ENCODE results near the gene FAP.

The FAP gene, protein sequence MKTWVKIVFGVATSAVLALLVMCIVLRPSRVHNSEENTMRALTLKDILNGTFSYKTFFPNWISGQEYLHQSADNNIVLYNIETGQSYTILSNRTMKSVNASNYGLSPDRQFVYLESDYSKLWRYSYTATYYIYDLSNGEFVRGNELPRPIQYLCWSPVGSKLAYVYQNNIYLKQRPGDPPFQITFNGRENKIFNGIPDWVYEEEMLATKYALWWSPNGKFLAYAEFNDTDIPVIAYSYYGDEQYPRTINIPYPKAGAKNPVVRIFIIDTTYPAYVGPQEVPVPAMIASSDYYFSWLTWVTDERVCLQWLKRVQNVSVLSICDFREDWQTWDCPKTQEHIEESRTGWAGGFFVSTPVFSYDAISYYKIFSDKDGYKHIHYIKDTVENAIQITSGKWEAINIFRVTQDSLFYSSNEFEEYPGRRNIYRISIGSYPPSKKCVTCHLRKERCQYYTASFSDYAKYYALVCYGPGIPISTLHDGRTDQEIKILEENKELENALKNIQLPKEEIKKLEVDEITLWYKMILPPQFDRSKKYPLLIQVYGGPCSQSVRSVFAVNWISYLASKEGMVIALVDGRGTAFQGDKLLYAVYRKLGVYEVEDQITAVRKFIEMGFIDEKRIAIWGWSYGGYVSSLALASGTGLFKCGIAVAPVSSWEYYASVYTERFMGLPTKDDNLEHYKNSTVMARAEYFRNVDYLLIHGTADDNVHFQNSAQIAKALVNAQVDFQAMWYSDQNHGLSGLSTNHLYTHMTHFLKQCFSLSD

DNA sequence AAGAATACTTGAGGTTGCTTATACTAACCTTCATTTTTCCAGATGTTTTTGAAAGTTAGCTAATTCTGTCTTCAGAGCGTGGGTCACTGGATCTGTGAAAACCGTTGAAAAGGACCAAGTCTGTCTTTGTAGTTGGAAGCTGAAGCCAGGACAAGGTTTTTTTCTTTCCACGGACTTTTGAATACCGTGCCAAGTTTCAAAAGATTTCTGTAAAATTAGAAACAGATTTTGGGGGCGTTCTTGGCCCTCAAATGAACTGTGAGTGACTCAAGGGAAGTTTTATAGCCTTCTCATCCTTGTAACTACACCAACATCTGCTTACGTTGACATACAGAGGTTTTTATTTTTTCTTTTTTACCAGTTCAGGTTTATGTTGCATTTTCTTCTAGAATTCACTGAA is at the start of gene FAP:
Gene FAP (minus strand): TSS at position 152 of the 400 bp plus-strand sequence. CDS start 118 bp downstream, at position 34.
- DNase-seq = no peak

GRCh38 chr2:162291748-162292147 is 48.5 kb upstream of the FAP start:
- no peak for DNase-seq

GRCh38 chr2:162282765-162283425 is 39.6 kb upstream of the FAP start:
- DNase-seq = no peak

GRCh38 chr2:162280654-162281053 is 37.4 kb upstream of the FAP start:
- DNase-seq = no peak

DNA sequence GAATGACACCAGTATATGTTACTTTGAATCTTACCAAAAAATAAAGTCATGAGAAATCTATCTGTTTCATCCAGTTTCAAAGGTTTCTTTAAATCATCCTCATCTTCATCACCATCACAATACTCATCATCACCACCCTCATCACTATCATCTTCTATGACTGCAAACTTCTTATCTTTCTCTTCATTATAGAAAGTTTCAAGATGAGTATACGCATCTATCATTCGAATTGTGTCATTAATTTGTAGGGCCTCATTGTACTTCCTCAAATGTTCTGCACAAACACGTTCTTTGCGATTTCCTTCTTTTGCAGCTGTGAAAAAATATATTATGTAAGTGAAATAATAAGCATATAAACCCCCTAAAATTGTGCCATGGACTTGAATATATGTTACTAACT is 34.1 kb upstream of the FAP start:
- no peak for DNase-seq

DNA sequence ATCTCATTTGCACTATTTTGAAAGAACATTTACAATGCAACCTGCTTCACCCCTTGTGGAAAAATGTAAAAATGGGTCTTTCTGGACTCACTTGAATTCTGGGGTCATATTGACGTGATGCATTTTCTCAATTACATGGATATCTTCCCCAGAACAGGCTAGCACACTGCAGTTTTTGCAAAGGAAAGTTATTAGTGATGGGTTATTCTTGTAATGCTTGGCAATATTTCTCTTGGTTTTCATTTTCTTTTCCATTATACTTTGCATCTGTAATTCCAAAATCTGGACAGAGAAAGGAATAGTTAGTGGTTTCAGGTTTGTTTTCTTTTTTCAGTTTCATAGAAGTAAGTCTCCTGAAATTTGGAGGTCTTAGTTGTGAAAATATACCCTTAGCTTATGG is 24.8 kb upstream of the FAP start:
- DNase-seq = no peak

DNA sequence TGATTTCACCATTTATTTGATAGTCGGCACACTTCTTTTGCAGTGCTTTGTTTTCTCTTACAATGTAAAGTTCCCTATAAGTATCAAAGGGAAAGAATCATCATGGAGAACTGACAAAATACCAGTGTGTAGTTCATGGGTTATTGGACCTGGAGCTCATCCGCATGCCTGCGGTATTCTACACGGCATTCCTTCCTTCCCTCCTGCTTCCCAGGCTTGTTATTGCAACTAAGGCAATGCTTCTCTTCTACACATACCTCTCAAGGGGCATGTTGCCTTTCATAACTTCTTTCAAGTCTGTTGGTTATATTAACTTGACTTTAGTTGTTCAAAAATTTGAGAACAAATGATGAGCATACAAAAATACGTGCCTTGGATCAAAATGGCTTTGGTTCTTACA is 24.3 kb upstream of the FAP start:
- no peak for DNase-seq

GRCh38 chr2:162266460-162266760 is 23.2 kb upstream of the FAP start:
- no peak for DNase-seq

DNA sequence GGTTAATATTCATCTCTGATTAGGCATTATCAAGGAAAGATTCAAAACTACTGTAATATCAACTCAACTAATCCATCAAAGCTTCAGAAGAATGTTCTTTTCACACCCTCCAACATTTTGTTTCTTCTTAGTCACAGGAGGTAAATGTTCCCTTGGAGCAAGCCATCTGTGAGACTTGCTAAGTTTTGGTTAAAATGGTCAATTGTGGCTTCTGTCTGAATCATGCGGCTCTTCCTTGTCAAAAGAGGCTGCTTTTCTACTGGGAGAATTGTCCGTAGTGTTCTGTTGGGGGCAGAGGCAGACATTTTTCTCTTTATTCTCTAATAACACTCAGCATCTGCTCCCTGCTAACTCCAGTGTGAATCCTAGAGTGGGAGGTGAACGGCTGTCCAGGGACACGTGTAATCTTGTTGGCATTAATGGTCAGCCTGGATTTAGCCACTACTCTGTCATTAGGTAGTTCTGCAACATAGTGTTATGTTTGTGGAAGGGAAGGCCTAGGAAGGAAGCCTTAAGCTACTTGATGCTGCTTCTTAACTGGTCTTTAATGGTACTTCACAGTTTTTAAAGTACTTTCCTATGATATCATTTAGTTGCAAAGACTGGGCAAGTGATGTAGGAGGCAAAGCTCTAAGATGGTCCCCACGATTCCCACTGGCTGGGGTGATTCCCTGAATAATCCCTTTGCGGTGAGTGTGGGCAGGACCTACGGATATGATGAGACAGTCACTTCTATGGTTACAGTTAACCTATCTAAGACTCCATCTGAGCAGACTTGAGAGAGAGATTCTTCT is 22.6 kb upstream of the FAP start:
- DNase-seq = no peak

DNA sequence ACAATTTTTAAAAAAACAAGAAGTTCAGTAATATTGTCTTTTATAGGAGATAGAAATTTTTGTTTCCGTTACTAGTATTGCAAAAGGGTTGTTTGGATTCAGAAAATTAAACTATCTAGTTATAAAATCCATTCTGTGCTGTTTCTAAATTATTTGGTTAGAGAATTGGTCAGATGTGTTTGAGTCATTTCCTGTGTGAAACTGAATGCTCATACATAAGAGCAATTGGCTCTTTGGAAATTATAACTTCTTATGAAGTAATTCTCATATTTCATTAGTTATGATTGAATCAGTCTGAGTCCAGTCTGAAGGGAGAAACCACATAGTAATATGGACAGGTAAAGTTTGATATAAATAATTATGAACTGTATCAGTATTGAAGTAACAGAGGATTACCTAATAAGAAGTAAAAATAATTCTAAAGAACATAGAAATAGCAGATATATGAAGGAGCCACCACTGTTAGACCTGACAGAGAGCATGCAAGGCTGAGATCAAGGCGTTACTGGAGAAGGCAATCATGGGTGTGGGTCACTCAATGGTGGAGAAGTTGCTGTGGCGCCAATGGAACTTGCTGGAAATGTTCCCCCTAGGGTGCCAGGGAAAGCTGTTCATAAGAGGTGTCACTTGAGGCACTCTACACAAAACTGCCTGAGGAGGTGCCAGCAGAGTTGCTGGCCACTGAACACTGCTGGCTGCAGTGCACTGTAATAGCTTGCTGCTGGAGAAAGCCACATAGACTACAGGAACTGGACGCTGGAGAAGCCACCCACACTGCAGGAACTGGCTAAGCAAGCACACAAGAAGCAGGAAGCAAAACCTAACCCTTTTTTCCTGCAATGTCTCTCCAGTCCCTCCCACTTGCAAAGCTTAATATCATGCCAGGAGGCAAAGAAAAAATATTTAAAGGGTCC is 18.0 kb upstream of the FAP start:
- DNase-seq = no peak

DNA sequence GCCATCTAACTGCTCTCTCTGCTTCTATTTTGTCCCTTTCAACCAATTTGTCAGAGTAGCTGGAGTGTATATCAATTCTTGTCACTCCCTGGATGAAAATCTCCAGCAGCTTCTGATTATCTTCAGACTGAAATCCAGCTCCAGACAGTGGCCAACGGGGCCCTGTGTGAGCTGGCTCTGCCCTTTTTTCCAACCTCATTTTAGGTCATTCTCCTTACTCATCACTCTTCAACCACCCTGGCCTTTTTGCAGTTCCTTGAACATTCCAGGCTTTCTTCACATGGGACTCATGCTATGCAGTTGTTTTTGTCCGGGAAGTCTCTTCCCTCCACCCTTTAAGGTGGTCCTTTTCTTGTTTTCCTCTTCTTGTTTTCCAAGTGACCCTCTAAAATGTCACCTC is 15.4 kb upstream of the FAP start:
- no peak for DNase-seq

DNA sequence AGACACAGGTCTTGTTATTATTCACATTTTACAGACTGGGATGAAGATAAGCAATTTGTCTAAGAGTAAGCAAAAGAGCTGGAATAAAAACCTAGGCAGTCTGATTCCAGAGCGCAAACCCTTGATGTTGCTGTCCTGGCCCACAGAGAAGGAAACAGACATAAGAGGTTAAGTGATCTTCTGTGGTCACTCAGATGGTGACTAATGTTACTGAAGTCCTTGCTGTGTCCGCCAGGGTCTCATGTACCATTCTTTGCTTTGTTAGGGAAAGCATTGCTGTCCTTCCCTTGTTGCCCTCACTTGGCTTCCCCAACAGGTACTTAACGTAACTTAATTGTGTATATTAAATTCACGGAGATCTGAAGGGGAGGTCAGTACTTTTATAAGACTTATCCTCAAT is 14.9 kb upstream of the FAP start:
- no peak for DNase-seq

DNA sequence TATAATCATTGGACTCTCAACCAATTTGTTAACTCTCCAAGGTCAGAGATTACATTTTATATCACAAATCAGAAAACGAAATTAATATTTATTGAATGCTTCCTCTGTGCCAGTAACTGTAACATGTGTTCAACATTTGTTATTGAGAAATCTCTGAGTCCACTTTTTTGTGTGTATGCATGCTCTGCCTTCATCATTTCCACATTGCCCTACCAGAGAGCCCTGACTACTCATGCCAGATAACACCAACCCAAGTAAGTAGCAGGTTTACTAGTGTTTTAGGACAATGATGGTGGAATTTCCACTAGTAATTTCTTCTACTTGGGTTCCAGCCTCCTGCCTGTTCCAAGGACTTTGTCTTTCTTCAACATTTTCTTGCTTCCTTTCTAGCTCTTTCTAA is 14.2 kb upstream of the FAP start:
- no peak for DNase-seq

- DNase-seq = no peak
Observed at GRCh38 chr2:162256591-162256991, 13.3 kb upstream of the FAP start.

- DNase-seq = no peak
Observed at GRCh38 chr2:162254236-162254871, 11.1 kb upstream of the FAP start.

- no peak for DNase-seq
Observed at GRCh38 chr2:162253435-162253834, 10.2 kb upstream of the FAP start.

DNA sequence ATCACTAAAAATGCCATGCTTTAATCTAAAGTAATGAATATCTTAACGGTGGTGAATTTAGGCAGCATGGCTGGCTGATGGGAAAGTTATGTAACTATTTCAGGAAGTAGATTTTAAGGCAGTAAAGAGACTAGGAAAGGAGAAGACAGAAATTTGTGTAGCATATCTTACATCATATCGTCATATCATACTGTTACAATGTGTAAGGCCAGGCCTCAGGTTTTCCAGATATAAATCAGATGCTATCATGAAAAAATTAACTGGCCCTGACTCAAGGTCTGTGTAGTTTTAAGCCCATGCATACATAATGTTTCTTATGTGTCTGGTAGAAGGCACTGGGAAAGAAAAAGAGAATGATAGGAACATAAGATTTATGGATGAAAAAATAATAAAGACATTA is 8.9 kb upstream of the FAP start:
- no peak for DNase-seq

DNA sequence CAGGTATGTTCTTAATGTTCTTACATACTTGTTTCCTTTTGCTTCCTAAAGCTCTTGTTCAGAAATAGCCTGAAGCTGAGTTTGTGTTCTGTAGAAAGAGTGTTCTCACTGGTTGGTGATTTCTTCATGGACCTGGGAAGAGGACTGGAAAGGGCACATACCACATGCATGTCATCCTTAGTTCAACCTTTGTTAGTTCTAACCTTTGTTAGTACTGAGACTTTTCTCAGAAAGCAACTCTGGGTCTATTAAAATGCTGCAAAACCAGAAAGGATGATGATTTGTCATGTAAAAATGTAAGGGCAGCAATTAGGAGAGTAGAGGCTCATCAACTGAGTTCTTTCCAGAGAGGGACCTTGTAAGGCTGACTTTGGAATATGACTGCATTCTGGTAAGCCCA is 2.5 kb upstream of the FAP start:
- no peak for DNase-seq

DNA sequence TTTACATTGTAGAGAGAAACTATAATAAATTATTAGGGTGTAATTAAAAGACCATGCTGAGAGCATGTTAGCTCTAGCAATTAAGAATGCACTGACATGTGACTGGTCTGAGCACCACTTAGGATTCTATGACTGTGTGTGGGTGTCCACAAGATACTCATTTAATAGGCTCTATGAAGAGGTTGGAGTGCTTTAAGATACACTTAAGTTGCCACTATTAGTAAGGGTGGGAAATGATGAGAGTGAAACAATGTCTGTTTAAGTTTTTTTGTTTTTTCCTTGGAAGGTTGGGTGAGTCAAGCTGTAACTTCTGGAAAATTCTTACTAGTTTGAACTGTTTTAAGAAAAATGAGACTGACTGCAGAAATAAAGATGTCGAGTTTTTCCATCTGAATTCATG is 1.8 kb upstream of the FAP start:
- DNase-seq = no peak

- no peak for DNase-seq
Observed at GRCh38 chr2:162244541-162245031, 1.3 kb upstream of the FAP start.

DNA sequence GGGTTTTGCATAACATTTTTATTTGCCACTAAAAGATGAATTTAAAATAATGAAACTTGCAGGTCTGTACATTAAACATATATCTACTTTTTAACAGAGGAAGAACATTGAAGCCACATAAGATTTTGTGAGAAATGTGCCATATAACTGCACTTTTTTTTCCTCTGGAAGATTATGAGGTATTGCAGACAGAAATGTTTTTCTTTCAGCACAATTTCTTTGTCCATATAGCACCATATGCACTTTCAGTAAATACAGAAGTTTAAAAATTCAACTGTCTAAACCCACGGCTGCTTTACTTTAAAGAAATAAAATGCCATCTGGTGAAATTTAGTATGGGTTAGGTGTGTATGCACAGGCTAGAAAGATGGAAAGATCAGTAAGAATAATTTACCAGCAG is 470 bp upstream of the FAP start:
- DNase-seq = no peak
